ENCODE results near the gene DTWD2.

DNA sequence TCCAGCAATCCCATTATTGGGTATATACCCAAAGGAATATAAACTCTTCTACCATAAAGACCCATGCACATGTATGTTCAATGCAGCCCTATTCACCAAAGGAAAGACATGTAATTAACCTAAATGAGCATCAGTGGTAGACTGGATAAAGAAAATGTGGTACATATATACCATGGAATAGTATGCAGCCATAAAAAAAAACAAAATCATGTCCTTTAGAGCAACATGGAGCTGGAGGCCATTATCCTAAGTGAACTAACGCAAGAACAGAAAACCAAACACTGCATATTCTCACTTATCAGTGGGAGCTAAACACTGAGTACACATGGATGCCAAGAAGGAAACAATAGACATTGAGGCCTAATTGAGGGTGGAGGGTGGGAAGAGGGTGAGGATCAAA lies 27.8 kb downstream of the DTWD2 start:
- TF ChIP-seq, protein P1, sequence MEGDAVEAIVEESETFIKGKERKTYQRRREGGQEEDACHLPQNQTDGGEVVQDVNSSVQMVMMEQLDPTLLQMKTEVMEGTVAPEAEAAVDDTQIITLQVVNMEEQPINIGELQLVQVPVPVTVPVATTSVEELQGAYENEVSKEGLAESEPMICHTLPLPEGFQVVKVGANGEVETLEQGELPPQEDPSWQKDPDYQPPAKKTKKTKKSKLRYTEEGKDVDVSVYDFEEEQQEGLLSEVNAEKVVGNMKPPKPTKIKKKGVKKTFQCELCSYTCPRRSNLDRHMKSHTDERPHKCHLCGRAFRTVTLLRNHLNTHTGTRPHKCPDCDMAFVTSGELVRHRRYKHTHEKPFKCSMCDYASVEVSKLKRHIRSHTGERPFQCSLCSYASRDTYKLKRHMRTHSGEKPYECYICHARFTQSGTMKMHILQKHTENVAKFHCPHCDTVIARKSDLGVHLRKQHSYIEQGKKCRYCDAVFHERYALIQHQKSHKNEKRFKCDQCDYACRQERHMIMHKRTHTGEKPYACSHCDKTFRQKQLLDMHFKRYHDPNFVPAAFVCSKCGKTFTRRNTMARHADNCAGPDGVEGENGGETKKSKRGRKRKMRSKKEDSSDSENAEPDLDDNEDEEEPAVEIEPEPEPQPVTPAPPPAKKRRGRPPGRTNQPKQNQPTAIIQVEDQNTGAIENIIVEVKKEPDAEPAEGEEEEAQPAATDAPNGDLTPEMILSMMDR (IDR thresholded peaks at IDR 0.05): no peak
- no peak for TF ChIP-seq ZFX (IDR thresholded peaks at IDR 0.05; ENCODE audit: borderline replicate concordance)
